C4-2B (cell line): ENCODE results near the gene DNLZ.
"Not testable (repeated sequence)": the region's sequence is repeated elsewhere in the genome, so short reads cannot be mapped to it uniquely, and the experiment has no call there.

Experiments used
- H3K27ac ChIP-seq: fragments of 450-650 bp; 2 replicates; pipeline ENCODE4 v1.5.1; 2017
- ZFX ChIP-seq: fragments of 450-650 bp; IDR thresholded peaks from 2 replicates; pipeline ENCODE4 v1.6.1; 2017
- TF ChIP-seq, protein P1 (sequence below): fragments of 450-650 bp; conservative IDR thresholded peaks from 2 replicates; pipeline ENCODE4 v1.5.1; 2017; ENCODE audit warnings: mild to moderate bottlenecking

The DNLZ gene

DNA sequence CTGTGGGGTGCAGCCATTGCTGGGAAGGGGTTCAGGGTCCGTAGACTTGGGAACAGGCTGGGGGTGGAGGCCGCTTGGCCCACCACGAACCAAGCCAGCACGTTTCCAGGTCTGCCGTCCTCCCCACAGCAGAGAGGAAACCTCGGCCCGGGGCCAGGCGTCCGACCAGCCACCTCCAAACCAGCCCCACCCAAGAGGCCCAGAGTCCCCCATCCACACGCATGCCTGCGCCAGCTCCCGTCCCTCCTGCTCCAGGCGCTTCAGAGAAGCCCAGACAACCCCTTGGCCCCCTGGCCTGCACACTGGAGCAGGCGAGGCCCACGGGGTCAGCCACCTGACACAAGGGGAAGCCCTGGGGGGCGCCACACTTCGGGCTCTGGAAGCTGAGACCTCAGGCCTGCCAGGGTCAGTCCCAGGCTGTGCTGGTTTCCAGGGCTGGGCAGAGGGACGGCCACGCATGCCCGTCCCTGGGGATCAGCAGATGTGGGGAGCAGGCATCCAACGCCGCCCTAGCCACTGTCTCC, 6.3 kb downstream of the DNLZ start:
- no peak overlapping the region for H3K27ac ChIP-seq

DNA sequence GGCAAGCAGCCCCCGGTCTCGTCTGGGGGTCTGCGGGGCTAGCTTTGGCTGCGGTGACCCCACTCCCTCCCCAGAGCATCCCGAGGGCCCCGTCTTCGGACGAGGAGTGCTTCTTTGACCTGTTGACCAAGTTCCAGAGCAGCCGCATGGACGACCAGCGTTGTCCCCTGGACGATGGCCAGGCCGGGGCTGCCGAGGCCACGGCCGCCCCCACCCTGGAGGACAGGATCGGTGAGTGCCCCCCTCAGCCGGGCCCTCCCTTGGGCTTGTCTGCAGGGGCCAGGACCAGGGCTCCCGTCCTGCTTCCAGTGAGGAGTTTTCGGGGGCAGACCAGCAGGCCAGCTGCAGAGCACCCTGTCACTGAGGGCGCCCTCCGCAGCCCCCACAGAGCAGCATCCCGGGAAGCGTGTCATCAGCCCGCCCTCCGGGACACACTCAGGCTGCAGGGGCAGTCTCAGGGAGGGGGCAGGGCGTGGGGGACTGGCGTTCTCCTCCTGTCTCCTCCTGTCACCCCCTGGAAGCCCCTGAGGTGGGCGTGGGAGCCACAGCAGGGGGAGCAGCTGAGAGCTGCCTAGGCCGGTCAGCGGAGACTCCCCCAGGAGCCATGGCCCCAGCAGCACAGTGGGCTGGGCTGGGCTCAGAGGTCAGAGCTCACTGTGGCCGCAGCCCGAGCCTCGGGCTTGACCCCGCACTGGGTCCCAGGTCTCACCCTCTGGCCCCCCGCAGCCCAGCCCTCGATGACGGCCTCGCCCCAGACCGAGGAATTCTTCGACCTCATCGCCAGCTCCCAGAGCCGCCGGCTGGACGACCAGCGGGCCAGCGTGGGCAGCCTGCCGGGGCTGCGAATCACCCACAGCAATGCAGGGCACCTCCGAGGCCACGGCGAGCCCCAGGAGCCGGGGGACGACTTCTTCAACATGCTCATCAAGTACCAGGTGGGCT, 7.7 kb downstream of the DNLZ start:
- TF ChIP-seq, protein P1, sequence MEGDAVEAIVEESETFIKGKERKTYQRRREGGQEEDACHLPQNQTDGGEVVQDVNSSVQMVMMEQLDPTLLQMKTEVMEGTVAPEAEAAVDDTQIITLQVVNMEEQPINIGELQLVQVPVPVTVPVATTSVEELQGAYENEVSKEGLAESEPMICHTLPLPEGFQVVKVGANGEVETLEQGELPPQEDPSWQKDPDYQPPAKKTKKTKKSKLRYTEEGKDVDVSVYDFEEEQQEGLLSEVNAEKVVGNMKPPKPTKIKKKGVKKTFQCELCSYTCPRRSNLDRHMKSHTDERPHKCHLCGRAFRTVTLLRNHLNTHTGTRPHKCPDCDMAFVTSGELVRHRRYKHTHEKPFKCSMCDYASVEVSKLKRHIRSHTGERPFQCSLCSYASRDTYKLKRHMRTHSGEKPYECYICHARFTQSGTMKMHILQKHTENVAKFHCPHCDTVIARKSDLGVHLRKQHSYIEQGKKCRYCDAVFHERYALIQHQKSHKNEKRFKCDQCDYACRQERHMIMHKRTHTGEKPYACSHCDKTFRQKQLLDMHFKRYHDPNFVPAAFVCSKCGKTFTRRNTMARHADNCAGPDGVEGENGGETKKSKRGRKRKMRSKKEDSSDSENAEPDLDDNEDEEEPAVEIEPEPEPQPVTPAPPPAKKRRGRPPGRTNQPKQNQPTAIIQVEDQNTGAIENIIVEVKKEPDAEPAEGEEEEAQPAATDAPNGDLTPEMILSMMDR = no peak
- no peak for TF ChIP-seq ZFX
- no peak overlapping the region for H3K27ac ChIP-seq

More for the DNA sequence above, 6.3 kb downstream of the DNLZ start:
- TF ChIP-seq ZFX = no peak
- TF ChIP-seq, protein P1 = no peak

DNA sequence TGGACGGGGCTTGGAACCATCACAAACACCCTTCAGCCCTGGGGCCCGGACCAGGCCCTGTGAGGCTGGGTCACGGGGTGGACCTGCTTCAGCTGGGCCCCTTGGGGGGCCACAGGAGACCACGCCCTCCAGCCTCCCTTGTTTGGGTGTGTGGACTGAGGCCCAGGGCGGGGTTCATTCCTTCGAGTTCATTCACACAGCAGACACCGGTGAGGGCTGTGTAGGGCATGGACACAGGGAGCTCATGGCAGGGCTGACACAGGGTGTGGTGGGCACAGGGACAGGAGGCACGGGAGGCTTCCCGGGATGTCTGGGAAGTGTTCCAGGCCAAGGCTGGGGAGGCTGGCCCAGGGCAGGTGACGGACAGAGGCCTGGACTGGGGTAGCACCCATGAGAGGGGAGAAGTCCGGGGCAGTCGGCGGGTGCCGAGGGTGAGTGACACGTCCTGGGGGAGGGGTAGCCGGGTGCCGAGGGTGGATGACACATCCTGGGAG, 8.9 kb downstream of the DNLZ start:
- TF ChIP-seq ZFX = no peak
- TF ChIP-seq, protein P1 = no peak
- H3K27ac ChIP-seq = no peak overlapping the region

DNA sequence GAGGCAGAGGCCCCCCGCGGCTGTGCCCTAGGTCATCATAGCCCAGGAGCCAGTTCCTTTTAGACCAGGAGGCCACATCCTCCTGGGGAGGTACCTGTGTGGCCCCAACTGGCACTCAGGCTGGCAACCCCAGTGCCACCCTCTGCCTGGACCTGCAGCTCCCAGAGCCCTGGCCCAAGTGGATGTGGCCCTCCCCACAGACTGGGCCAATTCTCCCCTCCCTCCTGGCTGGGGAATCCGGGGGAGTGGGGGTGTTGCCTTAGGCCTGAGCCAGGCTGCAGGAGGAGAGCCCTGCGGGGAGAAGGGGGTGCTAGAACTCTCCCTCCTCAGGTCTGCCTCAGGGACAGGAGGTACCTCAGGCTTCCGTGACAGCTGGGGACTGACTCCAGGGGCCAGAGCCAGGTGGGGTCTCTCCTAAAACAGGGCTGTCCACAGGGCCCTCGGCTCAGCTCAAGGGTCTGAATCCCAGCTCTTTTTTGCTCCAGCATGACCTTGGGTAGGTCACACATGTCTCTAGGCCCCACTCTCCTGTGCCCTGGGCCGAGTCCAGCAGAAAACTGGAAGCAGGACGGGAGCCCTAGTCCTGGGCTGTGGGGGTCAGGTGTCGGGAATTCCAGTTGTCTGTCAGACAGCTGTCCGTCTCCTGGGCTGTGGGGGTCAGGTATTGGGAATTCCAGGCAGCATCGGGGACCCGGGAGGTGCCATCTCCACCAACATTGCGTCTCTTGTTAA, 9.6 kb downstream of the DNLZ start:
- no peak overlapping the region for H3K27ac ChIP-seq
- TF ChIP-seq, protein P1 = no peak
- TF ChIP-seq ZFX = no peak

DNA sequence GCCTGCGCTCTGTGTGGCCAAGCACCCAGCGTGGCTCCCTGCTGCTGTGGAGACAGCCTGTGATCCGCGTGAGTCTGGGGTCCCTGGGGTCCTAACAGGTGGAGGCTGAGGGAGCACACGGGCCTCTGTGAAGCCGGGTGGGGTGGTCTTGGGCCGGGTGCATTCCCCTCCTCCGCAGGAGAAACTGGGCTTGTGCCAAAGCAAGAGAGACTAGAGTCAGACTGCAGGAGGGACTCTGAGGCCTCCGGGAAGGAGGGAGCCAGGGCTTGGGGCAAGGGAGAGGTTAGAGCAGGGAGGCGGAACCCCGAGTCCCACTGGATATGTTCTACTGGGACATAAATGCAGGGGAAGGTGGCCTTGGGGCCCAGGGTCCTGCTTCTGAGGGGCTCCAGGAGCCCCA, 10.5 kb downstream of the DNLZ start:
- no peak overlapping the region for H3K27ac ChIP-seq
- TF ChIP-seq, protein P1 = no peak
- no peak for TF ChIP-seq ZFX

DNA sequence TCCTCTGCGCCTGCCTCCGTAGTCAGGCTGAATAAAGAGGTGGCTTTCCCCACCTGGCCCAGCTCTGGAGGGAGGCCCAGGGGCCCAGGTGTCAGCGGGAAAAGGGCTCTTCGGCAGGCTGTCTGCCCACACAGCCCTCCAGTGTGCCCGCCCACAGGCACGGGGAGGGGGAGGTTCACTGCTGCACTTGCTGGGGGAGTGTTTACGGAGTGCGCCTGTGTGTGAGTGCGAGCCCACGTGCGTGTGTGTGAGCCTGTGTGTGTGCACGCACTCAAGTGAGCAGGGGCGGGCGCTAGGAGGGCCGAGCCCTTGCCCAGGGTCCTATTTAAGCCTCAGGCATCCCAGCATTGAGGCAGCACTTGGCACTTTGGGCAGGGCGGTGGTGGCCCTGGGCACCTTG, 10.9 kb downstream of the DNLZ start:
- TF ChIP-seq, protein P1 = no peak
- TF ChIP-seq ZFX = no peak
- no peak overlapping the region for H3K27ac ChIP-seq

DNA sequence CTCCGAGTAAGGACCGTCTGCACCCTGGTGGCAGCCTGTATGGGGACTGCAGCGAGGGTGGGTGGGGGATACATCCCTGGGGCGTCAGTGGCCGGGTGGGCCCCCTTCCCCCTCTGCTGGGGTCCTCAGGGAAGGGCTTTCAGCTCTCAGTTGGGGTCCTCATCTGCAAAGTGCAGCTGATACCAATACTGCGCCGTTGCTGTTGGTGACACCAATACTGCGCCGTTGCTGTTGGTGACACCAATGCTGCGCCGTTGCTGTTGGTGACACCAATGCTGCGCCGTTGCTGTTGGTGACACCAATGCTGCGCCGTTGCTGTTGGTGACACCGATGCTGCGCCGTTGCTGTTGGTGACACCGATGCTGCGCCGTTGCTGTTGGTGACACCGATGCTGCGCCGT, 11.7 kb downstream of the DNLZ start:
- H3K27ac ChIP-seq = not testable (repeated sequence)
